HepG2 (cell line): Measurements from ENCODE around the gene SLITRK6. TPM values are rescaled to one million over a fixed set of nuclear protein-coding genes. Genes with fewer than 3 reads are reported as not detected.

Source experiments
- ATAC-seq: fragments of 200-7000 bp; cut with Tn5 transposase; 3 replicates; pipeline ENCODE4 v1.9.1; 2020; ENCODE audit warnings: mild to moderate bottlenecking, moderate library complexity
- BruUV-seq: library from RNA; stranded (reverse); fragments of 400-500 nt; replicated peaks from 2 replicates; lab custom pipeline; 2021; lab: Mats Ljungman, UMichigan
- CTCF ChIA-PET: fragments of 300-600 bp; formaldehyde crosslinking; extraction: SDS; loops from one replicate; lab custom pipeline; 2021; ENCODE audit warnings: low total read pairs, inconsistent platforms, low intra/inter-chr PET ratio; lab: Yijun Ruan, JAX
- POLR2A ChIA-PET: fragments of 350-600 bp; sonication (Branson Sonifier 250); formaldehyde crosslinking; loops from one replicate; lab custom pipeline; 2020; ENCODE audit warnings: antibody characterized with exemption, inconsistent platforms; lab: Yijun Ruan, JAX
- DNase-seq: peaks from one replicate; pipeline ENCODE4 v3.0.0-alpha.2; 2015; ENCODE audit warnings: low spot score
- FAIRE-seq: peaks from 3 replicates; lab custom pipeline; 2011; peaks lifted over from hg19 to GRCh38; lab: Jason Lieb, UNC
- H2AFZ ChIP-seq: one replicate; pipeline ENCODE4 v1.6.1; 2011; ENCODE audit warnings: low read length, inconsistent platforms
- H3K27ac ChIP-seq: fragments of 300-600 bp; 3 replicates; pipeline ENCODE4 v1.8.0; 2011; ENCODE audit warnings: mixed run types, mild to moderate bottlenecking, mixed read lengths, low read length, inconsistent platforms; ENCODE audit not compliant: insufficient read depth; ENCODE audit errors: extremely low read length
- H3K27me3 ChIP-seq, 2 experiments: fragments of 200-600 bp in 1 of 2; 2 replicates in 1 of 2; 3 replicates in 1 of 2; pipeline versions ENCODE4 v1.6.0 to v1.8.0; 2011; ENCODE audit warnings: low read length in 2 of 2, mild to moderate bottlenecking in 2 of 2, moderate library complexity in 2 of 2, inconsistent platforms in 1 of 2; ENCODE audit not compliant: insufficient read depth in 2 of 2, control insufficient read depth in 1 of 2
- H3K36me3 ChIP-seq, 2 experiments: fragments of 200-600 bp in 1 of 2; replicated peaks in 1 of 2; 2 replicates in 1 of 2; 3 replicates in 1 of 2; pipeline versions ENCODE4 v1.5.1 to v1.8.0; 2011; ENCODE audit warnings: low read length in 2 of 2, inconsistent platforms in 1 of 2; ENCODE audit not compliant: insufficient read depth in 2 of 2, control insufficient read depth in 1 of 2
- H3K4me1 ChIP-seq: 2 replicates; pipeline ENCODE4 v1.5.1; 2012; ENCODE audit warnings: low read length, inconsistent platforms; ENCODE audit not compliant: insufficient read depth
- H3K4me2 ChIP-seq: 2 replicates; pipeline ENCODE4 v1.6.0; 2011; ENCODE audit warnings: low read depth, low read length, inconsistent platforms
- H3K4me3 ChIP-seq, 3 experiments: fragments of 200-600 bp in 1 of 3; sonication (generic), shearing (Covaris generic) in 1 of 3; replicated peaks in 1 of 3; 2 replicates each; pipeline ENCODE4 v1.5.1; 2011 to 2016; ENCODE audit warnings: low read length in 3 of 3, inconsistent platforms in 2 of 3, low read depth in 2 of 3, mild to moderate bottlenecking in 2 of 3, control low read depth in 1 of 3, mixed read lengths in 1 of 3; ENCODE audit not compliant: insufficient read depth in 1 of 3
- H3K79me2 ChIP-seq: one replicate; pipeline ENCODE4 v1.6.1; 2011; ENCODE audit warnings: low read length, inconsistent platforms; ENCODE audit not compliant: insufficient read depth
- H3K9ac ChIP-seq: 2 replicates; pipeline ENCODE4 v1.6.0; 2011; ENCODE audit warnings: mild to moderate bottlenecking, low read depth, low read length, inconsistent platforms; ENCODE audit not compliant: insufficient read depth
- H3K9me3 ChIP-seq: 2 replicates; pipeline ENCODE4 v1.5.1; 2012; ENCODE audit warnings: mild to moderate bottlenecking, low read length
- H4K20me1 ChIP-seq: 2 replicates; pipeline ENCODE4 v1.6.0; 2011; ENCODE audit warnings: inconsistent platforms, mild to moderate bottlenecking, low read length, moderate library complexity; ENCODE audit not compliant: insufficient read depth
- AKAP8 ChIP-seq: sonication (generic); formaldehyde crosslinking; IDR thresholded peaks from 2 replicates; pipeline ENCODE4 v1.5.1; 2020; ENCODE audit warnings: mild to moderate bottlenecking, missing genetic modification reagents
- FOSL2 ChIP-seq: sonication (generic); formaldehyde crosslinking; IDR thresholded peaks from 2 replicates; pipeline ENCODE4 v1.4.0; 2020; ENCODE audit warnings: missing genetic modification reagents
- HNF4A ChIP-seq: sonication (generic); formaldehyde crosslinking; IDR thresholded peaks from 2 replicates; pipeline ENCODE4 v1.4.0; 2020; ENCODE audit warnings: missing genetic modification reagents
- SOX13 ChIP-seq, 3 experiments: fragments of 450-650 bp in 1 of 3; sonication (generic) in 1 of 3; formaldehyde crosslinking in 1 of 3; IDR thresholded peaks in 2 of 3; conservative IDR thresholded peaks in 1 of 3; 2 replicates each; pipeline versions ENCODE4 v1.5.0 to v1.6.1; 2016 to 2020; ENCODE audit warnings: antibody characterized with exemption in 1 of 3, mild to moderate bottlenecking in 1 of 3, missing compliant biosample characterization in 1 of 3, missing genetic modification reagents in 1 of 3, moderate library complexity in 1 of 3
- TARDBP ChIP-seq: sonication (generic); formaldehyde crosslinking; IDR thresholded peaks from 2 replicates; pipeline ENCODE4 v1.8.0; 2022; ENCODE audit warnings: mild to moderate bottlenecking, missing genetic modification reagents
- ZNF12 ChIP-seq: sonication (generic); formaldehyde crosslinking; IDR thresholded peaks from 2 replicates; pipeline ENCODE4 v1.5.0; 2020; ENCODE audit warnings: missing genetic modification reagents
- ZNF546 ChIP-seq: sonication (generic); formaldehyde crosslinking; conservative IDR thresholded peaks from 2 replicates; pipeline ENCODE4 v1.8.1; 2023; ENCODE audit warnings: mild to moderate bottlenecking, missing genetic modification reagents
- ZNF547 ChIP-seq: sonication (generic); formaldehyde crosslinking; IDR thresholded peaks from 2 replicates; pipeline ENCODE4 v1.5.1; 2020; ENCODE audit warnings: mild to moderate bottlenecking, missing genetic modification reagents
- WGBS: methylation state at CpG from one replicate; pipeline ENCODE4 v1.1.6; 2017; ENCODE audit warnings: low lambda C conversion rate; 5-methylcytosine and 5-hydroxymethylcytosine counted together
- in situ Hi-C: cut with HindIII; loops from 2 replicates; pipeline ENCODE4 v1.10.0; 2017; ENCODE audit warnings: low pct_unique_long_range_greater_than_20kb; ENCODE audit not compliant: extremely low pct_ligation_motif_present
- intact Hi-C: fragments of 100-400 bp; cut with micrococcal nuclease; formaldehyde crosslinking; loops from one replicate; pipeline ENCODE4 v1.10.0; 2022; ENCODE audit not compliant: unreplicated experiment
- polyA plus RNA-seq, 8 experiments: library from polyadenylated mRNA; depleted of rRNA in 3 of 8; stranded (reverse) in 7 of 8; unstranded in 1 of 8; fragments of >200 nt; fragmentation: Illumina TruSeq in 4 of 8; extraction: Trizol in 4 of 8; gene quantifications; 2 replicates each; pipeline versions ENCODE4 v1.2.1 to v1.2.3, GENCODE V29; 2011 to 2016; ENCODE audit warnings: low read depth in 4 of 8, missing spikeins in 1 of 8, mixed read lengths in 1 of 8; ENCODE audit not compliant: insufficient read depth in 1 of 8
- total RNA-seq, 5 experiments: library from RNA; depleted of rRNA; stranded (reverse); fragments of >200 nt; fragmentation: Illumina TruSeq; extraction: Trizol; gene quantifications; 2 replicates each; pipeline ENCODE4 v1.2.3, GENCODE V29; 2016; ENCODE audit warnings: low read depth in 1 of 5
- TF ChIP-seq, protein P1 (sequence below): sonication (generic); formaldehyde crosslinking; IDR thresholded peaks from 2 replicates; pipeline ENCODE4 v1.5.1; 2020; ENCODE audit warnings: missing genetic modification reagents, mild to moderate bottlenecking, borderline replicate concordance
- TF ChIP-seq, protein P2 (sequence below): sonication (generic); formaldehyde crosslinking; IDR thresholded peaks from 2 replicates; pipeline ENCODE4 v1.4.0; 2020; ENCODE audit warnings: low read depth, mild to moderate bottlenecking, missing genetic modification reagents
- TF ChIP-seq, protein P3 (sequence below): sonication (generic); formaldehyde crosslinking; IDR thresholded peaks from 2 replicates; pipeline ENCODE4 v1.4.0; 2020; ENCODE audit warnings: missing genetic modification reagents

The SLITRK6 gene
- total and polyA plus RNA-seq, 2 of the 13 experiments (the other 11 are each of a cell fraction or from before 2014, with no cell fraction given), result not detected

DNA sequence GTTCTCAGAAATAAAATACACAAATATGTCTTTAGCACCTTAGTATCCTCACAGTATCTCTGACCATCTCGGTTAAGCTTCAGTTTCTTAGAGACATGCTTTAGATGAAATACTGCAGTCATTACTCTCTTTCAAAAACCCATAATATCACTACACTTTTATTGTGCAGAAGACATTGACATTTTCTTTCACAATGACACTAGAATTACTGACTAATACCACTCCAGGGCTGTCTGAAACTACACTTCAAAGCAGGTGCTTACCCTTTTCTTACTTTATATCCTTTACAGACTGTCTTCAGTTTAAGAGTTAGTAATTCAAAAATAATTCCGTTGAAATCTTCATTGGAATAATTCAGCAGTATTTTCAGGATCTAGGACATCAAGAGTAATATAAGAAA lies 42.2 kb upstream of the SLITRK6 start:
- POLR2A ChIA-PET, result no interaction called here
- H3K27me3 ChIP-seq, result no peaks in the 10 kb centered on the region
- in situ Hi-C loops, result no loop called here
- CTCF ChIA-PET, result no interaction called here
- no peak for DNase-seq
- H3K27ac ChIP-seq, result no peak overlapping the region
- no peaks in the 10 kb centered on the region for H3K36me3 ChIP-seq
- WGBS, result 5% methylated on average over 2 of the region's 2 CpGs
- no peaks in the 10 kb centered on the region for H4K20me1 ChIP-seq
- no peak overlapping the region for H3K4me3 ChIP-seq
- H2AFZ ChIP-seq, result no peak overlapping the region
- no peak for ATAC-seq
- TF ChIP-seq TARDBP, result no peak
- TF ChIP-seq, protein P1, sequence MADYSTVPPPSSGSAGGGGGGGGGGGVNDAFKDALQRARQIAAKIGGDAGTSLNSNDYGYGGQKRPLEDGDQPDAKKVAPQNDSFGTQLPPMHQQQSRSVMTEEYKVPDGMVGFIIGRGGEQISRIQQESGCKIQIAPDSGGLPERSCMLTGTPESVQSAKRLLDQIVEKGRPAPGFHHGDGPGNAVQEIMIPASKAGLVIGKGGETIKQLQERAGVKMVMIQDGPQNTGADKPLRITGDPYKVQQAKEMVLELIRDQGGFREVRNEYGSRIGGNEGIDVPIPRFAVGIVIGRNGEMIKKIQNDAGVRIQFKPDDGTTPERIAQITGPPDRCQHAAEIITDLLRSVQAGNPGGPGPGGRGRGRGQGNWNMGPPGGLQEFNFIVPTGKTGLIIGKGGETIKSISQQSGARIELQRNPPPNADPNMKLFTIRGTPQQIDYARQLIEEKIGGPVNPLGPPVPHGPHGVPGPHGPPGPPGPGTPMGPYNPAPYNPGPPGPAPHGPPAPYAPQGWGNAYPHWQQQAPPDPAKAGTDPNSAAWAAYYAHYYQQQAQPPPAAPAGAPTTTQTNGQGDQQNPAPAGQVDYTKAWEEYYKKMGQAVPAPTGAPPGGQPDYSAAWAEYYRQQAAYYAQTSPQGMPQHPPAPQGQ (CRISPR knock-in tag), result no peak
- TF ChIP-seq AKAP8 (CRISPR knock-in tag), result no peak
- no peak for TF ChIP-seq FOSL2 (CRISPR knock-in tag)
- H3K9ac ChIP-seq, result no peak overlapping the region
- no peaks in the 10 kb centered on the region for H3K79me2 ChIP-seq
- no peak for FAIRE-seq
- intact Hi-C loops, result no loop called here
- BruUV-seq, result no TSS peak
- no peak overlapping the region for H3K4me2 ChIP-seq
- no peaks in the 10 kb centered on the region for H3K4me1 ChIP-seq
- no peaks in the 10 kb centered on the region for H3K9me3 ChIP-seq

DNA sequence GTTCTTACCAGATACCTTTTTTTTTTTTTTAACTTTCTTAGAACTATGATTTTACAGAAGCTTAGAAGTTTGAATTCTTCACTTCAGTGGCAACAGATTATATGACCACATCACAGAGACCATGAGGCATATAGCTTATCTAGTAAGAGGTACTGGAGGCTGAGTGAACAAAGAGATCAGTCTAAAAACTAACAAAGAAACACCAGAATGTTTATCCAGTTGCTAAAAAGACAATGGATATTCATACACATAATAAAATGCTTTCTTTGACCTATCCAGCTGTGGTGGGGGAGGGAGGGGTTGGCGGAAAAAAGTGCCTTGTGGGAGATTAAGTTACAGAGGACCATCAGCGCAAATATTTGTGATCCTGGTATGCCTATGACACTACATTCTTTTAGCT lies 34.7 kb upstream of the SLITRK6 start:
- intact Hi-C loops (no loop called here), in situ Hi-C loops (no loop called here)
- Histone ChIP-seq H2AFZ (no peak overlapping the region), H3K36me3 (no peaks in the 10 kb centered on the region), H3K4me2 (no peak overlapping the region), H3K79me2 (no peaks in the 10 kb centered on the region), H3K4me3 (no peak overlapping the region), H4K20me1 (no peaks in the 10 kb centered on the region), H3K9me3 (no peaks in the 10 kb centered on the region), H3K9ac (no peak overlapping the region), H3K27me3 (no peaks in the 10 kb centered on the region), H3K4me1 (no peaks in the 10 kb centered on the region), H3K27ac (no peak overlapping the region)
- WGBS, result 4% methylated on average over 2 of the region's 2 CpGs
- no peak for TF ChIP-seq ZNF12 (CRISPR knock-in tag)
- TF ChIP-seq ZNF546 (CRISPR knock-in tag), result no peak
- TF ChIP-seq SOX13 (IDR thresholded peaks at IDR 0.05), result no peak
- TF ChIP-seq SOX13 (CRISPR knock-in tag; conservative IDR thresholded peaks at IDR 0.05 in 1 of 2, IDR thresholded peaks at IDR 0.05 in 1 of 2), result no peak
- no peak for TF ChIP-seq FOSL2 (CRISPR knock-in tag)
- TF ChIP-seq, protein P2, sequence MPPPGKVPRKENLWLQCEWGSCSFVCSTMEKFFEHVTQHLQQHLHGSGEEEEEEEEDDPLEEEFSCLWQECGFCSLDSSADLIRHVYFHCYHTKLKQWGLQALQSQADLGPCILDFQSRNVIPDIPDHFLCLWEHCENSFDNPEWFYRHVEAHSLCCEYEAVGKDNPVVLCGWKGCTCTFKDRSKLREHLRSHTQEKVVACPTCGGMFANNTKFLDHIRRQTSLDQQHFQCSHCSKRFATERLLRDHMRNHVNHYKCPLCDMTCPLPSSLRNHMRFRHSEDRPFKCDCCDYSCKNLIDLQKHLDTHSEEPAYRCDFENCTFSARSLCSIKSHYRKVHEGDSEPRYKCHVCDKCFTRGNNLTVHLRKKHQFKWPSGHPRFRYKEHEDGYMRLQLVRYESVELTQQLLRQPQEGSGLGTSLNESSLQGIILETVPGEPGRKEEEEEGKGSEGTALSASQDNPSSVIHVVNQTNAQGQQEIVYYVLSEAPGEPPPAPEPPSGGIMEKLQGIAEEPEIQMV (CRISPR knock-in tag), result no peak
- TF ChIP-seq, protein P3, sequence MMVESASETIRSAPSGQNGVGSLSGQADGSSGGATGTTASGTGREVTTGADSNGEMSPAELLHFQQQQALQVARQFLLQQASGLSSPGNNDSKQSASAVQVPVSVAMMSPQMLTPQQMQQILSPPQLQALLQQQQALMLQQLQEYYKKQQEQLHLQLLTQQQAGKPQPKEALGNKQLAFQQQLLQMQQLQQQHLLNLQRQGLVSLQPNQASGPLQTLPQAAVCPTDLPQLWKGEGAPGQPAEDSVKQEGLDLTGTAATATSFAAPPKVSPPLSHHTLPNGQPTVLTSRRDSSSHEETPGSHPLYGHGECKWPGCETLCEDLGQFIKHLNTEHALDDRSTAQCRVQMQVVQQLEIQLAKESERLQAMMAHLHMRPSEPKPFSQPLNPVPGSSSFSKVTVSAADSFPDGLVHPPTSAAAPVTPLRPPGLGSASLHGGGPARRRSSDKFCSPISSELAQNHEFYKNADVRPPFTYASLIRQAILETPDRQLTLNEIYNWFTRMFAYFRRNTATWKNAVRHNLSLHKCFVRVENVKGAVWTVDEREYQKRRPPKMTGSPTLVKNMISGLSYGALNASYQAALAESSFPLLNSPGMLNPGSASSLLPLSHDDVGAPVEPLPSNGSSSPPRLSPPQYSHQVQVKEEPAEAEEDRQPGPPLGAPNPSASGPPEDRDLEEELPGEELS (CRISPR knock-in tag), result no peak
- no peak for TF ChIP-seq HNF4A (CRISPR knock-in tag)
- no peak for TF ChIP-seq ZNF547 (CRISPR knock-in tag)
- ChIA-PET POLR2A (no interaction called here), CTCF (no interaction called here)
- ATAC-seq (no peak), FAIRE-seq (no peak), DNase-seq (no peak)
- BruUV-seq, result no TSS peak
